Midbrain (tissue), 1 donor: ENCODE data around the gene ARNT2.
"Not testable (repeated sequence)": the region's sequence is repeated elsewhere in the genome, so short reads cannot be mapped to it uniquely, and the experiment has no call there.

ENCODE experiments used
- DNase-seq: peaks from one replicate; lab custom pipeline; 2025; lab: John Stamatoyannopoulos, UW

The ARNT2 gene

DNA sequence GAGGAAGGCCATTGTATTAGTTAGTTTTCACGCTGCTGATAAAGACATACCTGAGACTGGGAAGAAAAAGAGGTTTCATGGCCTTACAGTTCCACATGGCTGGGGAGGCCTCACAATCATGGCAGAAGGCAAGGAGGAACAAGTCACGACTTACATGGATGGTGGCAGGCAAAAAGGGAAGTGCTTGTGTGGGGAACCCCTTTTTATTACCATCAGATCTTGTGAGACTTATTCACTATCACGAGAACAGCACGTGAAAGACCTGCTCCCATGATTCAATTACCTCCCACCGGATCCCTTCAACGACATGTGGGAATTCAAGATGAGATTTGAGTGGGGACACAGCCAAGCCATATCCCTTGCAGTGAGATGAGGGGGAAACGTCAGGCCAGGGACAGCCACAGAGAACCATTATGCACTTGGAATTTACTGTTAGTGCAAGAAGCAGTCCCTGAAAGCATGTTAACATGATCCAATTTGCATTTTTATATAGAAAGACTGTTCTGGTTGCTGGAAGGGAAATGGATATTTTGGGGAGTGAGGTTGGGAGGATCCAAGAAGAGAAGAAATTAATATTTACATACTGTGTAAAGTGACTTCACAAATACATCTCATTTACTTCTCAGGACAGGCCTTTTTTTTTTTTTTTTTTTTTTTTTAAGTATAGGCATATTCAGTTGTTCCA is 87.1 kb downstream of the ARNT2 start:
- no peak for DNase-seq

- no peak for DNase-seq
These were observed 88.2 kb downstream of the ARNT2 start for GRCh38 chr15:80492409-80492808.

- no peak for DNase-seq
These were observed 88.7 kb downstream of the ARNT2 start for GRCh38 chr15:80492874-80493273.

DNA sequence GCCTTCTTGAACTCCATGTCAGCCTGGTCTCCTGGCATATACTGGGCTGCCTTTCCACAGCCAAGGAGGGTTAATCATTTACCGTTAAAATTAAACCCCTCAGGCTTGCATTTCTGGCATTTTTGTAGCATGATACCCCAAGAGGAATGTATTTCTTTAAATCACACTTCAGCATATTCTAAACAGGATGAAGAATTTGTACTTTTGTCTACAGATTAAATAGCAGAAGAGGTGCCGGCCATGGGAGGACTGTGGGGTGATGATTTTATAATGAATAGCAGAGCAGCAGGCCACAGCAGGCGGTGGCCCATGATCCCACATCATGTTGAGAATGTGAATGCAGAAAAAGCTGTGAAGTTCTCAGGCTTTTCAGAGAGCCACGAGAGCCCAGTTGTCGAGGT is 90.2 kb downstream of the ARNT2 start:
- no peak for DNase-seq

DNA sequence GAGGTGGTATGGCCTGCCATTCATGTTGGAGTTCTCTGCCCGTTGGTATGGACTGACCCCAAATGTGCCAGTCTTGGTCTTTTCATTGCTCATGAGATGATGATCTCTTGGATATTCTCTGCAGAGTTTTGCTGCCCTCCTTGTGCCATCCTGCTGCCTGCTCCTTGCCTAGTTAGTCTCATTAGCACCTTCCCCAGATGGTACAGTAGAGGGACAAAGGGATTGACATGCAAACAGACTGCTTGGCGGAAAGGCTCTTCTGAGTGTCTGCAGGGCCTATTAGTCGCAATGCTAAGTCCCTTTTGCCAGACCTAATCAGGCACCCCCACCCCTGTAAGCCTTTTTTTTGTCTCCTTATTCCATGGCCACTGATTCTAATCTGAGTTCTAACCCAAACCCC is 90.6 kb downstream of the ARNT2 start:
- DNase-seq, result no peak

- DNase-seq, result no peak
These were observed 91.3 kb downstream of the ARNT2 start for GRCh38 chr15:80495401-80495942.

- DNase-seq, result no peak
These were observed 91.9 kb downstream of the ARNT2 start for GRCh38 chr15:80496096-80496495.

DNA sequence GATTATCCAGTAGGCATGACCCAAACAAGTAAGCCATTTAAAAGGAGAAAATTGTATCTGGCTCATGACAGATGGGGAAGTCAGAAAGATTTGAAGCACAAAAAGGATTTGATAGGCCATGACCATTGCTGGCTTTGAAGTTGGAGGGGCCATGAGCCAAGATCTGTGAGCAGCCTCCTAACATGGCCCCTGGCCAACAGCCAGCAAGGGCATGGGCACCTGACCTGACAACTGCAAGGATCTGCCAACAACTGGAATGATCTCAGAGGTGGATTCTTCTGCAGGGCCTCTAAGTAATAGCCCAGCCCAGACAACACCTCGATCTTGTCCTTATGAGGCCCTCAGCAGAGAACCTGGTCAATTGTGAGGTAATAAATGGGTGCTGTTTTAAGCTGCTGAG is 93.0 kb downstream of the ARNT2 start:
- no peak for DNase-seq

DNA sequence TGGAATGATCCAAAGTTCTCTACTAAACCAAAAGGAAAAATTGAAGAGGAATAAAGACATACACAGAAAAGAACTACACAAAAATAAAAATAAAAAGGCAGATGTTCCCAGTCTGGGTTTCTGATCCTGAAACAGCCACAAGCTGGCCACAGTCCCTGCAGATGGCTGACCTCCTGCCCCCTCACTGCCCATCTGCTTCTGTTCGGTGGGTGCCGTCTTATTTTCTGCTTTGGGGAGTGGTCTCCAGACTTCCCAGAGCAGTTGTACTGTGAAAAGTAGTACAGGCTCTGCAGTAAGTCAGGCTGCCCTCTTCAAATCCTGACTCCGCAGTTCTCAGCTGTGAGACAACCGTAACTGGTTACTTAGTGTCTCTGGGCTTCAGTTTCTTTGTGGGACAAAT is 94.5 kb downstream of the ARNT2 start:
- DNase-seq, result no peak

- DNase-seq, result no peak
These were observed 95.8 kb downstream of the ARNT2 start for GRCh38 chr15:80500021-80500420.

GRCh38 chr15:80501476-80501875 is 97.3 kb downstream of the ARNT2 start:
- no peak for DNase-seq

GRCh38 chr15:80502782-80503181 is 98.6 kb downstream of the ARNT2 start:
- no peak for DNase-seq

DNA sequence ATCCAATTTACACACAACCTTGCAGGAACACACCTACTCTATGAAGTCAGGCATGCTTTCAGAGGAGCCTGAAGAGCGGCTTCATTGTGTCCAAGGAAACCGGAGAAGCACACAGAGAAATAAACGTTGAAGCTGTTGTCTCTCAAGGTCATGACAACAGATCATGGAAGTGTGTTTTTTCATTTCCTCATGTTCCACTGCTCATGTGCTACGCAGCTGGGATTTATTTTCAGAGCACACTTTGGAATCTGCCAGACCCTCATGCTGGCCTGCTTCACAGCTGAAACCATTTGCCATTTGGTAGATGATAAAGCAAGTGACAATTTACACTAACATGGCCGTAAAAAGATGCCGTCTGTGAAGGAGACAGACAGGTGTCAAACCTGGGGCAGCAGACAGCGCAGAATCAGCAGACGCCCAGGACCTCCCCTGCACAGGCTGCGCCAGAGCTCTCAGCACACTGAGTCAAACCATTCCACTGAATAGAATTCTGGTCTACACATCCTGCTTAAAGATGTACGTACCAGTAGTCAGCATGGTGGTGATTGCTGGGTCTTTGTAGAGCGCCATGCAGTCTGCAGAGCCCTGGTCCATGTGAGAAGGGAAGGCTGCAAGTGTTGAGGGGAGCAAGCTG is 99.3 kb downstream of the ARNT2 start:
- no peak for DNase-seq

DNA sequence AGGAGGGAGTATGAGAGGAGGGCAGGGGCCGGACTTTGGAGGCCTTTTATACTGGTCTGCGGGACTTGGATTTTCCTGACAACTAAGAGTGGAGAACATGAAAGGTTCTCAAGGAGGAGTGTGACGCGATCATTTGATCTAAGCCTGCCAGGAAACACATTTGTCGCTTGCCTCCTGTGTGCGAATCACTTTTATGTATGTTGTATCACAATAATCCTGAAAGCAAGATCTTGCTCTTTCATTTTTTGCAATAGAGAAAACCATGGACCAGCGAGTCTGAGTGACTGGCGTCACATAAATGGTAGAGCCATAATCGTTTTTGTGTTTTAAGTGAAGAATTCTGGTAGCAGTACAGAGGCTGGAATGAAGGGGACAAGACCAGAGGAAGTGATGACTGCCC is 100.7 kb downstream of the ARNT2 start:
- no peak for DNase-seq

- no peak for DNase-seq
These were observed 102.2 kb downstream of the ARNT2 start for GRCh38 chr15:80506286-80506893.

DNA sequence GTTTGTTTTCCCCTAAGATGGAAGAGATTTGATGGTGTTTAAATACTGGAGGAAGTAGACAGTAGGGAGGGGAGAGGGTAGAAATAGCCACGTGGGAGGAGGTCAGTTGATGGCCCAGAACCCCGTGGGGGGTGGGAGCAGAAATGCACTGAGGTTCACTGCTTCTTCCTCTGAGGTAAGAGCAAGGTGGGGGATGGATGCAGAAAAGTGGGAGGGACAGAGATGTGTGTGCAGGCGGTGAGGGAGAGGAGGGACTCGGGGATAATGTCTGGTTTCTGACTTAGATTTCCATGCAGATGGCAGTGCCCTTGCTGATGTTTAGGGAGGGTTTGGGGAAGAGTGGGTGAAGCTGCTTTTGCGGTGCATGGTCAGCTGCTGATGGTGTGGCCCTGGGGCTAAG is 102.9 kb downstream of the ARNT2 start:
- DNase-seq, result no peak

GRCh38 chr15:80507638-80508316 is 103.6 kb downstream of the ARNT2 start:
- no peak for DNase-seq

- no peak for DNase-seq
These were observed 104.6 kb downstream of the ARNT2 start for GRCh38 chr15:80508783-80509182.

DNA sequence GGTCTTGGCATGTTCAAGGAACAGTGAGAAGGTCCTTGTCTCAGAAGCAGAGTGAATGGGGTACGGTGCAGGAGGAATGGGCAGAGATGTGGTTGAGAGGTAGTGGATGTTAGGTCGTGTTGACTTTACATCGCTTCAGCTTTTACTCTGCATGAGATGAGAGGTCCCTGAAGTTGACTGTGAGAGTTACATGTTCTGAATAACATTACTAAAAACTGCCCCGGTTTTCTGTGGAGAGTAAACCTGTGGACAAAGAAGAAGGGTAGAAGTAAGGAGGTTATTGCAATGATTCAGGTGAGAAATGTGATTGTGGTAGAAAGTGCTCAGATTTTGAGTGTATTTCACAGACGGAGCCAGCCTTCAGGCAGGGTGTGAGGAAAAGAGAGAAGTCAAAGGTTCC is 105.6 kb downstream of the ARNT2 start:
- no peak for DNase-seq

- DNase-seq, result not testable (repeated sequence)
These were observed 106.8 kb downstream of the ARNT2 start for GRCh38 chr15:80510985-80511384.

GRCh38 chr15:80512726-80513660 is 108.8 kb downstream of the ARNT2 start:
- DNase-seq, result peak; percentile 32
